NCI-H2107 treated with DMSO at 0.1 percent for 48 hours (cell line): ENCODE measurements around the gene PTPRN2.
A peak's percentile ranks its signal among the peaks of the same experiment; 100 is the strongest.

ENCODE experiments used
- DNase-seq: peaks from one replicate; lab custom pipeline; 2025; ENCODE audit not compliant: unreplicated experiment; lab: John Stamatoyannopoulos, UW

PTPRN2 gene

DNA sequence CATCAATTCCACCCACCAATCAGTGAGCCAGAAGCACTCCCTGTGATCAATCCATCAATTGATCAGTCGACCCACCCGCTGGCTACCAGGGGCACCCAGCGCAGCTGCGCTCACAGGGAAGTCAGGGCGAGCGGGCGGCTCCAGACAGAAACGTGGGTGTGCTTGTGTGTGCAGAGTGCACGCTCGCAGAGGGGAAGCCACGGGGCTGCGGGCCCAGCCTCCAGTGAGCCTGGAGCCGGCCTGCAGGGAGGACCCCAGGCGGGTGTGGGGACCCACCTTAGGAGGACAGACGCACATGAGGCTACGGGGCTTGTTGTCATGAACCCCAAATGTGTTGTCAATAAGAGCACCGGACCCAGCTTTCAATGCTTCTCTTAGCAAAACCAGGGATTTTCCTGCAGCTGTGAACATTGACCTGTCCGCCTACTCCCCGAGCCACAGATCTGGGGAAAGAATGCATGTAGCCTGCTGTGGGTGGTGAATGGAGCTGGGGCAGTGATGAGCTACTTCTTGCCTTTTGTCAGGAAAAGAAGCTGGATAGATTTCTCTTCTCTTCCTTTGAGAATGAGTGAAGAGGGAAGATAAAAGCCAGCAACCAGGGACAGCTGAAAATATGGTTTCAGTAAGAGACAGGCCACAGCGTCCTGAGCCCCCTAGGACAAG is 753.0 kb downstream of the PTPRN2 start:
- DNase-seq = no peak

DNA sequence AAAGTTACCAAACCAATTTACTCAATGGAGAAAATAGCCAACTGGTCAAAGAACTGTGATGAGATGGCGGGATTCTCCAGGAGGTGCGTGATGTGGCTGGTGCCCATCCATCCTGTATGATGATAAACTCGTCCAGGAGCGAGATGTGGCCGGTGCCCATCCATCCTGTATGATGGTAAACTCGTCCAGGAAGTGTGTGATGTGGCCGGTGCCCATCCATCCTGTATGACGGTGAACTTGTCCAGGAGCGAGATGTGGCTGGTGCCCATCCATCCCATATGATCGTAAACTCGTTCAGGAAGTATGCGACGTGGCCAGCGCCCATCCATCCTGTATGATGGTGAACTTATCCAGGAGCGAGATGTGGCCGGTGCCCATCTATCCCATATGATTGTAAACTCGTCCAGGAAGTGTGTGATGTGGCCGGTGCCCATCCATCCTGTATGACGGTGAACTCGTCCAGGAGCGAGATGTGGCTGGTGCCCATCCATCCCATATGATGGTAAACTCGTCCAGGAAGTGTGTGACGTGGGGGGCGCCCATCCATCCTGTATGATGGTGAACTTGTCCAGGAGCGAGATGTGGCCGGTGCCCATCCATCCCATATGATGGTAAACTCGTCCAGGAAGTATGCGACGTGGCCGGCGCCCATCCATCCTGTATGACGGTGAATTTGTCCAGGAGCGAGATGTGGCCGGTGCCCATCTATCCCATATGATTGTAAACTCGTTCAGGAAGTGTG is 754.6 kb downstream of the PTPRN2 start:
- no peak for DNase-seq

DNA sequence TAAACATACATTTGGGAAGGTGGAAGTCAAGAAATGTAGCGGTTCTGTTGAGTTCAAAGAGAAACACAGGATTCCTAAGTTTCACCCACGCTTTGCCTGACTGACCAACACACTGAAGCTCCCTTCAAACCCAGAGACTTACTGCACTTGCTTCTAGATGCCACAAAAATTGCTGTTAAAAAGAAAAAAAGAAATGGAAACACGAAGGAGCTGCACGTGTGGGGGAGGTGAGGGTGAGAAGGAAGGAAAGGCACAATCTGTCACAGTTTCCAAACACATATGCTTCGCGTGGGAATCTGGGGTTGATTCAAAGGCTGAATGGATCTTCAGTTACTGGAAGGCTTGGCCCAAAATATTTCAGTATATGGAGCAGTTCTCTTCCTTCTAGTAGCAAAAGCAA is 755.2 kb downstream of the PTPRN2 start:
- DNase-seq = no peak

DNA sequence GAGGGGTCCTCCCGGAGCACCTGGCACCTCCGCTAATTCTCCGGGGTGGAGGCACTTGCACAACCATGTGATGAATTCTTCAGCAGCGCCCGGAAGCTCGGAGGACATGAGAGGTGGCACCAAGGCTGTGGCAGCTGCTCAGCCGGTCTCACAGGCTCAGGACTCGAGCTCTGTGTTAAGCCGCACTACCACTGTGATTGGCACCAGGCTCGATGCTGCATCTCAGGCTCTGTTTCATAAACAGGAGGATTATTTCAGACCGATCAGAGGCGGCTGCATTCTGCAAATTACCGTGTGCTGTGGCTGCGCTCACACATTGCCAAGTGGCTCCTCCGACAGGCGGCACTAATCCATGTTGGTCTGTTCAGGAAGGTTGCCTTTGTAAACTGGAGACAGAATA is 755.6 kb downstream of the PTPRN2 start:
- no peak for DNase-seq

DNA sequence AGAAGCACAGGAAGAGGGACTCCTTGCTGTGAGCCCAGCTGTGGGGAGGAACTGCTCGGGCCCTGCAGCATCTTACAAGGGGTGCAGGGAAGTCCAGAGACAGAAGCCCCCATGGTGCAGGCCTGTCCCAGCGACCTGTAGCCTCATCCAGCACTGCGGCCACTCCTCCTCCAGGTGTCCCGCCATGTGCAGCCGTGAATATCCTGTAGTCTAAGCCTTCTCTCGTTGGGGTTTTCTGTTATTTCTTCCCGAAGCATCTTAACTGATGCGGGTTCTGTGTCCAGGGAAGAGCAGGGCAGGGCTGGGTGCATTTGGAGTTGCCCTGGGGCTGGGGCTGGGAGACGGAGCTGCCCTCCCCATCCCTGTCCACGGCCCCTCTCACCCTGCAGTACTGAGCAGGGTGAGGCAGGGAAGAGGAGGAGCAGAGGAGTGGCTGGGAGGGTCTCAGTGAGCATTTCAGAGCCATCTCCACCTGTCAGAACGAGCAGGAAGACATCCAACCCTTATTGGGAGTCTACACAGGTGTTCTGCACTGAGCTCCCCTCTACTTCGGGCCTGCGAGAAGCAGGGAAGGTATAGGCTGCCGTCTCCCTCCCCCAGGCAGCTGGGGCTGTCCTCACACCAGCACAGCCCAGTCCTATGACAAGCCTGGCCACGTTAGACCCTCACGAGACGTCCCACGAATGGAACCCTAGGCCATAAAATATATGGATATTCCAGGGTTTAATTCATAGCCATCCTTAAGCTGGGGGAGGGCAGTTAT is 756.3 kb downstream of the PTPRN2 start:
- no peak for DNase-seq

DNA sequence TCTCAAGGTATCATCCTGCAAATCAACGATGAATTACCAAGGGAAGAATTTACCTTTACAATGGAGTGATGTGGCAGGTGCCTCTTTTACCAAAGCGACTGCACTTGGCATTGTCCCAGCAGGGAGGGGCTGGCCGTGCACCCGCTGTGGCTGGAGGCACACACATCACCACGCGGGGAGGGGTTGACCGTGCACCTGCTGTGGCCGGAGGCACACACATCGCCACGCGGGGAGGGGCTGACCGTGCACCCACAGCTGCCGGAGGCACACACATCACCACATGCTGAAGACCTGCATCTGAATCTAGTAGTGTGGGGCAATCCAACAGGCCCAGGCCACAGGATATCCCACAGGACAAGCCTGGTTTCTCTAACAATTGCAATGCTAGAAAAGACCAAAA is 757.3 kb downstream of the PTPRN2 start:
- peak; percentile 69 for DNase-seq

DNA sequence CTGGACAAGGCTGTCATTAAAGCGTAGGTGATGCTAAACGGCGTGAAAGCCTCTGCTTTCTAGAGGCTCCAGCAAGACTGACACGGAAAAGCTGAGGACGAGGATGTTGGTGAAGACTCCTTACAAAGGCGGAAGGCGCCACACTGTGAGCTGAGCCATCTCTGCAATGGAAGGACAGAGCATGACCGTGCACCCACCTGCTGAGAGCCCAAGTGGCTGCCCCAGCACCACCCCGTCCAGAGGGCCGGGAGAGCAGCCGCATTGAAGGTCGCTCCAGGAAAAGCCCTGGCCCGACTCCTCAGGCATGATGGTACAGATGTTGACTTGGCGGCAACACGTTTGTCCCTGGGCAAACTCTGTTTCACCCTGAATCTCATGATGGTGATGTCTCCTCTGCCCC is 758.1 kb downstream of the PTPRN2 start:
- DNase-seq = no peak

DNA sequence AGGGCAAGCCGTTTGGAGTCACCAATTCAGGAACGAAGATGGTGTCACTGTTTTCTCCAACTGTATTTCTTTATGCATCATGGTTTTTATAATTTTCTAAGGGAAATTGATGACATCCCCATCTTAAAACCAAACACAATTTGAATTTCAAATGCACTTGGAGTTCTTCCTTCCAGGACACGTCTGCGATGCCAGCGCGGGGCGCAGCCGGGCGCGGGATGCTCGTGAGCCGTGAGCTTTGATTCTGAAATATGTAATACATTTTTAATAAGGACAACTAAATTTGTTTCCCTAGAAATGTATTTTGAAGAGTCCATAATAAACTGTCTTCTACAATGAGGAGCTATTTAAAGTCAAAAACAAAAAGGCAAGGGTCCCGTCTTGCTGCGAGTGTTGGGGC is 758.7 kb downstream of the PTPRN2 start:
- DNase-seq = no peak

DNA sequence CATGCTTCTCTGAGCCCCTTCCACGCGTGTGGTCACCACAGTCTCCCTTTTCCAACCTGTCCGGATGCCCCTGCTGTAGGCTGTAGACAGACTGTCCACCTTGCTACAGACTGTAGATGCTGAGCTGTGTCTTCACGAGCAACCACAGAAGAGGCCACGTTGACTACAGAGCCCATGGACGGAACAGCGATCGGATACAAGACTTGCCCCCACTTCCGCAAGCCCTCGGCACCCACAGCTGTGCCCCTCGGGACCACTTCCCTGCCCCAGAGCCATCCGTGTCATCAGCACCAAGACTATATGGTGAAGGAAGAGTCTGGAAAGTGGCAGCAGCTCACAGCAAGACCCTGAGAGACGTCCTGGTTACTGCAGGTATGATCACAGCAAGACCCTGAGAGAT is 759.4 kb downstream of the PTPRN2 start:
- DNase-seq = no peak

DNA sequence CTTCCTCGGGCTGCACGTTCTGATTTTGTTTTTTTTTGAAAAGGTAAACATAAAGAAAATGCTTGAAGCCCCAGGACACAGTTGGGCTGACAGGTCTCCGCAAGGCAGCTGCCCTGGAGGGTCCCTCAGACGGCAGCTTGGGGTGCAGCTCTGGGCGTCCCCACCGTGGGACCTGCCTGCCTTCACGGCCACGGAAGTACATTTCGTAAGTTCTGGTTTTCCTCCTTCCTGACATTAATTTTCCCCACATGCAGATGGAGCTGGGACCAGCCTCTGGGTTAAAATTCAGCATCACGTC is 759.8 kb downstream of the PTPRN2 start:
- no peak for DNase-seq

DNA sequence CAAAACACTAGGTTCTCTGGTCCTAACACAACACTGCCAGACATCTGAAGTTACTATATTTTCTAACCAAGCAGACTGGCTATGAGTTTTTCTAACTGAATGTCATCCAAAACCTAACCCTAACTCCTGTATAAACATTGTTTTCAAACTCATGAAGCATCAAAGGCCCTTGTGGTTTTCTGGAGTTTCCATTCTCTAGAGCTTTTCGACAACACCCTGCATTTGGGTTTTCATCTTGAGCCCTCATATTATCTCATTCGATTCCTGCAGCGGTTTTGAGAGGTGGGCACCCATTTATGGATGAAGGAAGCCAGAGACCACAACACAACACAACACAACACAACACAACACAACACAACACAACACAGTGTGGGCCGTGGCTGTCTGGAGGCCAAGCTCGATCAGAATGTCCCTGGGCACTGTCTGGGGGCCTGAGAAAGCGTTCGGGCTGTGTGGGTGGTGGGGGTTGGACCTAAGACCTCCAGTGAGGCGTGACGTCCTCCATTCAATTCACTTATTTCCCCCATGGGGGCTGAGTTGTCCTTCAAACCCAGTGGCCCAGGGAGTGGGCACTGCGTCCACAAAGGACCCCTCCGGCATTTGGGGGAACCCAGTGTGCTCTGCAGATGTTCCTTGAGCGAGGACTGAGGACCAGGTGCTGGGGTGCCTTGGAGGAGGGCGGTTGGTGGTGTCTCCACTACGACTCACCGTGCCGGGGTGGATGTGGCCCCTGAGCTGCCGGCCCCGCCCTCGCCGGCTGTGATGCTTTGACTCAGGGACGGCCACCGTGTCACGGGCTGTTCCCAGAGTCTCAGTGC is 760.4 kb downstream of the PTPRN2 start:
- DNase-seq = no peak

DNA sequence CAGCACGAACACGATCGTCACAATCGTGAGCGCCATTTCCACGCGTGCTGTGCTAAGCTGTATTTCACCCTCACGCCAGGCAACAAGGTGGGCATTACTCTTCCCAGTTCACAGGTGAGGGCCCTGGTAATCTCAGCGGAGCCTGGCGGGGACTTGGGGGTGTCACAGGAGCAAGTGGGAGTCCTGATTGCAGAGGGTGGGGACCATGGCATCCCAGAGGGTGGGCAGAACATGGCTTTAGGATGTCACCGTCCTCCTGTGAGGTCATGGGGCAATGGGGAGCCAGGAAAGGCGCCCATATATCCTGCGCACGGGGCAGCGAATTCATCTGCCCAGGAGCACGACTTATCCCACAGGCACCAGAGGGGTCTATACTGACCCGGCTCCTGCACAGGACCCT is 761.1 kb downstream of the PTPRN2 start:
- DNase-seq = no peak

DNA sequence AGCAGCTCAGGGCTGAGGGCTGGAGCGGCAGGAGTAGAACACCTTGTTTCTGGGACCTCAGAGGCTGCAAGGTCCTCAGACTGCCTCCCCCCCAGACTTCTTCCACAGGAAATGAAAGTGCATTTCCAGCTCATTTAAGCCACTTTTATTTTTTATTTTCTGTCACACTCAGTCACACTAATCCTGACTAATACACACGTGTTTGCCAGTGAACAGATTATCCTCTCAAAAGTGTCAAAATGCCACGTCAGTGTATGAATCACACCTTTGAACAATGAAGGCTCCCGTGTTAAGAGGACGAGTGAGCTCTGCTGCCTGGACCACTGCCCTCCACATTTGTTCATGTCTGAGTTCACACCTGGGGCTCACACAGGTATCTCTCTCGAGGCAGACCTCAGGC is 762.3 kb downstream of the PTPRN2 start:
- no peak for DNase-seq

DNA sequence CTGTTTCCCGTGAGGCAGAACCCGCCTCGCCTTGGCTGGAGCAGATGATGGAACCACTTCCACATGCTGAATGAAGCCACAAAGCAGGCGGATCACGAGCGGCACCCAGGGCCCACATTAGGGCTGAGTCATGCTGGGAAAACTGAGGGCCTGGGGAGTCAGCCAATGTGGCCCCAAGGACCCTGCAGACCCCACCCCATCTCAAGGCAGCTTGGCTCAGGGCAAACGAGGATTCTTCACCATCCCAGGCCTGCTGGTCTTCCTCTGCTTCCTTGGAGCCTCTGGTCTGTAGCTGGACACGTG is 762.9 kb downstream of the PTPRN2 start:
- DNase-seq = no peak

DNA sequence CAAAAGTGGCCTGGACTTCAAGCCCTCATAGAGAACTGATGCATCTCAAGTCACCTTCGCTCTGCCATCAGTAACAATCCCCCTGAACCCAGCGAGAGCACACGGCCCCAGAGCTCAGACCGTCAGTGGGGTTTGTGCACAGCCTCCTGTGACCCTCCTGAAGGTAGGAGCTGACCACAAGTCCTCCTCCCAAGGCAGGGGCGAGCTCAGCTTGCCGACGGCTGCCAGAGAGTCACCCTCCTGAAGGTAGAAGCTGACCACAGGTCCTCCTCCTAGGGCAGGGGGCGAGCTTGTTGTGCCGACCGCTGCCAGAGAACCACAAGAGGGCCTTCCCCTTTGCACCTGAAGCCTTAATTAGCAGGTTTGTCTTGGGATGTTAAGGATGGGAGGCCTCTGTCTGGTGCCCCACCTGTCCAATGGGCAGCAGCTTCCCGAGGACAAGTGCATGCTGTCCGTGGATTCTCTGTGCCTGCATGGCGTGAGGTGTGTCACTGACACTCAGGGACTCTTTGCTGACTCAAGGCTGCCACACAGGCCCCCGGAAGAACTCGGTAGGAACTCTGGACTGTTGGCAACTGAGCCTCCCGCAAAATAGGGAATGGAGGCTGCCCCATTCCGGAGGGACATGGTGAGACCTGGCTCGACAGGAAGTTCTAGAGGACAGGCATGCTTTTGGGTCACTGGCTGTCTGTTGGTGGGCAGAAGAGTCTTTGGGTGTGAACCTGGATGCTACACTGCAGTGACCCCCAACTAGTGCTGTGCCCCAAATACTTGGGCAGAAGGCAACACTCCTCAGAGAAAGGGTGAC is 763.4 kb downstream of the PTPRN2 start:
- DNase-seq = no peak

DNA sequence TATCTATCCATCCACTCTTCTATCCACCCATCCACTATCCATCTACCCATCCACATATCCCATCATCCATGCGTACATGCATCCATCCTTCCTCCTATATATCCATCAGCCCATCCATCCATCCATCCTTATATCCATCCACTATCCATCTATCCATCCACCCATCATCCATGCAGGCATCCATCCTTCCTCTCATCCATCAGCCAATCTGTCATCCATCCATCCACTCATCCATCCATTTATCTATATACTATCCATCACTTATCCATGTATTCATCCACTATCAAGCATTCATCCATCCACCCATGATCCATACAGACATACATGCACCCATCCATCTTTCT is 765.0 kb downstream of the PTPRN2 start:
- DNase-seq = no peak

DNA sequence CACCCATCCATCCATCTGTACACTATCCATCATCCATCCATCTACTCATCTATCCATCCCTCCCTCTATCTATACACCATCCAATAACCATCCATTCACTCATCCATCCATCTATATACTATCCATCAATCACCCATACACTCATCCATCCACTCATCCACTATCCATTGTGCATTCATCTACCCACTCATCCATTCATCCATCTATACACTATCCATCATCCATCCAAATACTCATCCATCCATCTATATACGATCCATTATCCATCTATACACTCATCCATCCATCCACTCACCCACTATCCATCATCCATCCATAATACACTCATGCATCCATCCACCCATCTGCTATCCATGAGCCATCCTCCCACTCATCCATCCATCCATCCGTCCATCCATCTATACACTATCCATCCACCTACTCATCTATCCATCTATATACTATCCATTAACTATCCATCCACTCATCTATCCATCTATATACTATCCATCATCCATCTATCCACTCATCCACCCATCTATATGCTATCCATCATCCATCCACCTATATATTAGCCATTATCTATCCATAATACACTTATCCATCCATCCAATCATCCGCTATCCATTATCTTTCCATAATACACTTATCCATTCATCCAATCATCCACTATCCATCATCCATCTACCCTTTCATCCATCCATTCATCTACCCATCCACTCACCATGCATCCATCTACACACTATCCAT is 765.5 kb downstream of the PTPRN2 start:
- DNase-seq = no peak

DNA sequence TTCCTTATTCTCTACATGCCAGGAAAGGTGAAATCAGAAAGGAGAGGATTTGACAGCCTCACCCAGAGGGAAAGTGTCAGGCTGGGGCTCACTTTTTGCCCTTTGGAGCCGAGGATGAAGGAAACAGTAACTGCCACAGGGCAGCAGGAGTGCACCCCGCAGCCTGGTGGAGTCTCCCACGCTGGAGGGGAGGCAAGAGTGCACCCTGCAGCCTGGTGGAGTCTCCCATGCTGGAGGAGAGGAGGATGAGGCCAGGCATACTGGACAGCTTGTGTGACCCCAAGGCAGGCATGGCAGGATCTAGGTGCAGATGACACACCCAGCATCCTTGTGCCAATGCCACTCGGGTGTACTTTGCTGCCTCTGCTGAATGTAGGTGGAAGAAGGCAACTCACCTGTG is 766.8 kb downstream of the PTPRN2 start:
- no peak for DNase-seq

DNA sequence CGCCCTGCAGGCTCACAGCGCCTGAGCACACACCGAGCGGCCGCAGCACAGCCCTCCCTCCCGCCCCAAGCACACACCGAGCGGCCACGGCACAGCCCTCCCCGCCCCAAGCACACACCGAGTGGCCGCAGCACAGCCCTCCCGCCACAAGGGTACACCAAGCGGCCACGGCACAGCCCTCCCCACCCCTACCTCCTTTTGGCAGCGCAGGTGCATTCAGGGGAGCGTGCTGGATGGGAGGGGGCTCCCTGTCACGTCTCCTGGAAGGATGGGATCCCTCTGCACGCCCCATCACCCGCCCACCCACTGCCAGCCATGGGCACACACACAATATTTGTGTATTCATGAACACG is 768.2 kb downstream of the PTPRN2 start:
- DNase-seq = no peak

DNA sequence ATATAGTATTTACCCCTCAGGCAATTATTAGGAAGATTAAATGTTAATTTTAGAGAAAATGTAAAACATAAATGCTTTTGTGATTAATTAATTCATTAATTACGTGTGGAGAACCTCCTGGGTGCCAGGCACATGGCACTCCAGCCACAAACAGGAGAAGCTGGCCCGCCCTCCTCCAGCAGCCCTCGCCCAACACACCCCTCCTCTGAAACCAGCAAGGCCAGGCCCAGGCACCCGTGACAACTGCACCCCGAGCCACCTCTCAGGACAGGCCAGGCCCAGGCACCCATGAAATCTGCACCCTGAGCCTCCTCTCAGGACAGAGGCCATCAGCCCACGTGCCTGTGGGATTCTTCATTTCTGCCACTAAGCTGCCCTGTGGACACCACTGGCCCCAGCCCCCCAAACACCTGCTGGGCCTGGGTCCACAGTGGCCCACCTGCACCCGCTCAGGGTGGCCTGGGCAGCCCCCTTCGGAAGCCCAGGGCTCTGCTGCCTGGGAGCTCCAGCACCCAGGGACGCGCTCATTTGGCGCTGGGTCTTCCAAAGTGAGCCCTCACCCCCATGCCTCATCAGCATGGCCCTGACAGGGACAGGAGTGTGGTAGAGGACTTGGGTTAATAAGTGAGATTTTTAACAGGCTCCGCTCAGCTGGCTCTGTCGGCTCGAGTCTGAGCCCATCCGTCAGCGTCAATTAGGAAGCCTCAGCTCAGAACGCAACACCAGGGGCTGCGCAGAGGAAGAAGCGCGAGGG is 768.7 kb downstream of the PTPRN2 start:
- no peak for DNase-seq
